GM12878 (cell line): Measurements from ENCODE around the gene MIER3. TPM values are rescaled to one million over a fixed set of nuclear protein-coding genes. Genes with fewer than 3 reads are reported as not detected.

Experiments used
- ATAC-seq: fragments of 200-7000 bp; cut with Tn5 transposase; 3 replicates; pipeline ENCODE4 v1.9.1; 2020; ENCODE audit warnings: mild to moderate bottlenecking, moderate library complexity
- BruUV-seq: library from RNA; stranded (reverse); fragments of 400-500 nt; replicated peaks from 2 replicates; lab custom pipeline; 2021; lab: Mats Ljungman, UMichigan
- CTCF ChIA-PET: fragments of 300-600 bp; sonication (Branson Sonifier 250); formaldehyde crosslinking; extraction: SDS; loops from one replicate; lab custom pipeline; 2021; ENCODE audit warnings: inconsistent platforms; lab: Yijun Ruan, JAX
- POLR2A ChIA-PET: fragments of 350-600 bp; formaldehyde crosslinking; extraction: SDS; loops from one replicate; lab custom pipeline; 2021; ENCODE audit warnings: inconsistent platforms; lab: Charles Lee
- RAD21 ChIA-PET: fragments of 300-600 bp; sonication (Branson Sonifier 250); formaldehyde crosslinking; loops from one replicate; lab custom pipeline; 2023; ENCODE audit warnings: antibody characterized with exemption; ENCODE audit not compliant: unreplicated experiment; lab: Charles Lee
- SMC1A ChIA-PET: fragments of 300-600 bp; sonication (Branson Sonifier 250); formaldehyde crosslinking; loops from one replicate; lab custom pipeline; 2023; ENCODE audit not compliant: unreplicated experiment, uncharacterized antibody; lab: Charles Lee
- DNase-seq: peaks from one replicate; pipeline ENCODE4 v3.0.0-alpha.2; 2011; ENCODE audit warnings: low read depth, low spot score
- FAIRE-seq: peaks from 3 replicates; lab custom pipeline; 2011; peaks lifted over from hg19 to GRCh38; lab: Jason Lieb, UNC
- H2AFZ ChIP-seq: 2 replicates; pipeline ENCODE4 v1.6.0; 2011; ENCODE audit warnings: low read depth, low read length, control low read depth; ENCODE audit not compliant: control insufficient read depth
- H3K27ac ChIP-seq: 2 replicates; pipeline ENCODE4 v1.5.1; 2011; ENCODE audit warnings: control low read depth; ENCODE audit not compliant: control insufficient read depth, insufficient read depth
- H3K27me3 ChIP-seq, 2 experiments: replicated peaks in 1 of 2; 2 replicates each; pipeline versions ENCODE4 v1.6.0 to v1.6.1; 2011; ENCODE audit warnings: low read length in 1 of 2; ENCODE audit not compliant: control insufficient read depth in 2 of 2, insufficient read depth in 2 of 2
- H3K36me3 ChIP-seq, 2 experiments: 2 replicates each; pipeline ENCODE4 v1.5.1; 2011; ENCODE audit warnings: low read length in 1 of 2; ENCODE audit not compliant: control insufficient read depth in 2 of 2, insufficient read depth in 2 of 2
- H3K4me1 ChIP-seq: 2 replicates; pipeline ENCODE4 v1.6.1; 2011; ENCODE audit warnings: mild to moderate bottlenecking, low read length, moderate library complexity, mixed read lengths; ENCODE audit not compliant: control insufficient read depth, insufficient read depth
- H3K4me2 ChIP-seq: 2 replicates; pipeline ENCODE4 v1.6.0; 2011; ENCODE audit warnings: control low read depth; ENCODE audit not compliant: control insufficient read depth, insufficient read depth
- H3K4me3 ChIP-seq: fragments of 200-600 bp; sonication (generic); 2 replicates; pipeline ENCODE4 v1.5.1; 2016
- H3K79me2 ChIP-seq: 2 replicates; pipeline ENCODE4 v1.6.0; 2011; ENCODE audit warnings: low read length; ENCODE audit not compliant: control insufficient read depth, insufficient read depth
- H3K9ac ChIP-seq: 2 replicates; pipeline ENCODE4 v1.8.0; 2011; ENCODE audit warnings: low read length, control low read depth, mixed read lengths; ENCODE audit not compliant: control insufficient read depth, insufficient read depth
- H3K9me3 ChIP-seq: replicated peaks from 3 replicates; pipeline ENCODE4 v1.5.1; 2011; ENCODE audit warnings: mild to moderate bottlenecking, low read length; ENCODE audit not compliant: control insufficient read depth, insufficient read depth
- H4K20me1 ChIP-seq: 2 replicates; pipeline ENCODE4 v1.6.0; 2011; ENCODE audit not compliant: control insufficient read depth, insufficient read depth
- BCL11A ChIP-seq: IDR thresholded peaks from 2 replicates; pipeline ENCODE4 v1.6.1; 2011; ENCODE audit warnings: low read depth, low read length
- LARP7 ChIP-seq: fragments of 450-650 bp; IDR thresholded peaks from 2 replicates; pipeline ENCODE4 v1.6.1; 2017; ENCODE audit warnings: mild to moderate bottlenecking
- NFIC ChIP-seq: IDR thresholded peaks from 2 replicates; pipeline ENCODE4 v1.6.1; 2012; ENCODE audit warnings: low read depth, mild to moderate bottlenecking, inconsistent platforms, low read length, moderate library complexity
- NFYA ChIP-seq: IDR thresholded peaks from 2 replicates; pipeline ENCODE4 v1.6.1; 2011; ENCODE audit warnings: low read depth, mild to moderate bottlenecking, low read length, improper control_type of control experiment, borderline replicate concordance
- WRNIP1 ChIP-seq: IDR thresholded peaks from 2 replicates; pipeline ENCODE4 v1.6.1; 2011; ENCODE audit warnings: low read depth, low read length, improper control_type of control experiment, borderline replicate concordance
- ZNF384 ChIP-seq: IDR thresholded peaks from 2 replicates; pipeline ENCODE4 v1.6.1; 2012; ENCODE audit warnings: low read depth, mild to moderate bottlenecking, low read length, improper control_type of control experiment, borderline replicate concordance
- WGBS: methylation state at CpG from one replicate; pipeline ENCODE4 v1.1.6; 2016; ENCODE audit warnings: low lambda C conversion rate; ENCODE audit not compliant: insufficient replicate concordance, insufficient coverage; ENCODE audit errors: missing lambda C conversion rate; 5-methylcytosine and 5-hydroxymethylcytosine counted together
- in situ Hi-C: fragments of 300-500 bp; cut with MboI; formaldehyde crosslinking; loops from 9 replicates; pipeline ENCODE4 v1.14.3; 2018; ENCODE audit warnings: mixed read lengths
- intact Hi-C: fragments of 100-400 bp; cut with micrococcal nuclease; formaldehyde crosslinking; loops from one replicate; pipeline ENCODE4 v1.14.2; 2022; ENCODE audit not compliant: unreplicated experiment
- polyA plus RNA-seq, 11 experiments: library from polyadenylated mRNA; depleted of rRNA in 4 of 11; unstranded in 6 of 11; stranded (reverse) in 5 of 11; fragments of >200 nt; fragmentation: Nextera tagmentation in 4 of 11; fragmentation: Illumina TruSeq in 1 of 11; extraction: Ambion mirVana in 4 of 11; extraction: Trizol in 1 of 11; gene quantifications; 1 replicate in 1 of 11; 2 replicates in 10 of 11; pipeline versions ENCODE4 v1.2.1 to v1.2.3, GENCODE V29; 2011 to 2016; ENCODE audit warnings: inconsistent platforms in 2 of 11, missing spikeins in 2 of 11, low read depth in 1 of 11
- total RNA-seq, 4 experiments: library from RNA; depleted of rRNA in 3 of 4; stranded (reverse); fragments of >200 nt in 3 of 4; fragmentation: Illumina TruSeq in 1 of 4; extraction: Trizol in 1 of 4; gene quantifications; 2 replicates each; pipeline versions ENCODE4 v1.2.1 to v1.2.3, GENCODE V29; 2013 to 2021
- TF ChIP-seq, protein P1 (sequence below): fragments of 450-650 bp; formaldehyde crosslinking; IDR thresholded peaks from 2 replicates; pipeline ENCODE4 v1.4.0; 2022; ENCODE audit warnings: mild to moderate bottlenecking, moderate library complexity
- TF ChIP-seq, protein P2 (sequence below): IDR thresholded peaks from 2 replicates; pipeline ENCODE4 v1.6.1; 2011; ENCODE audit warnings: borderline replicate concordance, low read depth, mild to moderate bottlenecking, moderate library complexity, mixed read lengths, low read length; ENCODE audit not compliant: insufficient read depth; ENCODE audit errors: extremely low read length
- TF ChIP-seq, protein P3 (sequence below): fragments of 450-650 bp; IDR thresholded peaks from 2 replicates; pipeline ENCODE4 v1.6.1; 2017; ENCODE audit warnings: mild to moderate bottlenecking, moderate library complexity

The MIER3 gene
- total and polyA plus RNA-seq, 10 of the 15 experiments (the other 5 are each of a cell fraction or from before 2014, with no cell fraction given), result 2.9 to 14.6 (median 7.2) TPM

DNA sequence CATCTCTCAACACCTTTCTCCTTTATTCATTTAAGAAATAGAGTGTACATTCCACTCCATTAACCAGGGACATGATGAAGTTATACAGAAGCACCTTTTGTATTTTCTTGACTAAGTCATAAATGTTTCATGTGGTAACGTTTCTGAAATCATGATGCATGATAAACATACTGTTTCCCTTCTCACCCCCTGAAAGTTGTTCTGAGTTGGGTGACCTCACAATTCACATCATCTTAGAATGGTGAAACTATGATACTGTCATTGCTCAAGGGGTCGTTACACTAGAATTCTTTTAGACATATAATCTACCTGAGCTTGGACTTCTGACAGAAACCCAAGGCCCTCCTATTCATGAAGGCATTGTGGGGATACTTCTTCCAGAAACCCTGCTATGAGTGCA is 37.8 kb upstream of the MIER3 start:
- no peaks in the 10 kb centered on the region for H4K20me1 ChIP-seq
- ChIA-PET SMC1A (no interaction called here), CTCF (no interaction called here), RAD21 (no interaction called here), POLR2A (no interaction called here)
- no peak for TF ChIP-seq NFIC
- TF ChIP-seq WRNIP1, result no peak
- no peak for DNase-seq
- no peaks in the 10 kb centered on the region for H3K79me2 ChIP-seq
- no peaks in the 10 kb centered on the region for H3K36me3 ChIP-seq
- BruUV-seq, result no TSS peak
- H3K4me1 ChIP-seq, result 0 out of 2 replicates have a peak, but pooled peaks cover 4% of the 10 kb centered on the region
- no peak for ATAC-seq
- no peak for FAIRE-seq
- no peaks in the 10 kb centered on the region for H3K9me3 ChIP-seq
- in situ Hi-C loops (no loop called here), intact Hi-C loops (no loop called here)
- H3K27me3 ChIP-seq, result no peaks in the 10 kb centered on the region; a peak in 1 of 4 replicates
- whole genome bisulfite sequencing, result 0% methylated on average over 2 of the region's 2 CpGs
- no peak overlapping the region for H3K9ac ChIP-seq
- no peak overlapping the region for H2AFZ ChIP-seq
- H3K4me3 ChIP-seq, result no peak overlapping the region
- no peak overlapping the region for H3K4me2 ChIP-seq
- H3K27ac ChIP-seq, result no peak overlapping the region

DNA sequence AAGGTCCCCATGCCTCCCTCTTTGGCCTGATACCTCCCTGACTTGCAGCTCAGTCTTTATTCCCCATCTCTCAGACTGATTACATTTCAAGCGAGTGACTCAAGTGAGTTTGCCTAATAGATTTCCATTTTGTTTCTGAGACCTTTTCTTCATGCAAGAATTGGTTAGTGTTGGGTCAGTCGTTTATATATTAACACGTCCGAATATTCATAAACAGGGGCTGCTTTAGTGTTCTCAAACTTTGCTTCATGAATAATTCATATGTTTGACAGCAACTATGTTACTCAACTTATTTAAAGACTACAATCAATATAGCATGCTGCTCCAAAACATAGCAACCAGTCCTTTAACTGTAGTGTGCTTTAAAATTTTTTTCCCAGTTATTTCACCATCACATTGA is 36.6 kb upstream of the MIER3 start:
- CTCF ChIA-PET, result no interaction called here
- H4K20me1 ChIP-seq, result no peaks in the 10 kb centered on the region
- H3K4me1 ChIP-seq, result peaks cover 4% of the 10 kb centered on the region; the same call in 1 of the 2 replicates
- FAIRE-seq, result no peak
- in situ Hi-C loops (no loop called here), intact Hi-C loops (no loop called here)
- H3K4me2 ChIP-seq, result no peak overlapping the region
- H3K27me3 ChIP-seq, result no peaks in the 10 kb centered on the region; a peak in 1 of 4 replicates
- H3K79me2 ChIP-seq, result no peaks in the 10 kb centered on the region
- H2AFZ ChIP-seq, result no peak overlapping the region
- H3K36me3 ChIP-seq, result no peaks in the 10 kb centered on the region
- H3K9ac ChIP-seq, result no peak overlapping the region
- RAD21 ChIA-PET, result no interaction called here
- no peak for ATAC-seq
- H3K4me3 ChIP-seq, result no peak overlapping the region
- POLR2A ChIA-PET, result no interaction called here
- no peak for DNase-seq
- H3K27ac ChIP-seq, result no peak overlapping the region
- no peaks in the 10 kb centered on the region for H3K9me3 ChIP-seq
- SMC1A ChIA-PET, result no interaction called here
- WGBS, result 73% methylated on average over 4 of the region's 4 CpGs
- BruUV-seq, result no TSS peak
- TF ChIP-seq BCL11A, result no peak
- TF ChIP-seq, protein P1, sequence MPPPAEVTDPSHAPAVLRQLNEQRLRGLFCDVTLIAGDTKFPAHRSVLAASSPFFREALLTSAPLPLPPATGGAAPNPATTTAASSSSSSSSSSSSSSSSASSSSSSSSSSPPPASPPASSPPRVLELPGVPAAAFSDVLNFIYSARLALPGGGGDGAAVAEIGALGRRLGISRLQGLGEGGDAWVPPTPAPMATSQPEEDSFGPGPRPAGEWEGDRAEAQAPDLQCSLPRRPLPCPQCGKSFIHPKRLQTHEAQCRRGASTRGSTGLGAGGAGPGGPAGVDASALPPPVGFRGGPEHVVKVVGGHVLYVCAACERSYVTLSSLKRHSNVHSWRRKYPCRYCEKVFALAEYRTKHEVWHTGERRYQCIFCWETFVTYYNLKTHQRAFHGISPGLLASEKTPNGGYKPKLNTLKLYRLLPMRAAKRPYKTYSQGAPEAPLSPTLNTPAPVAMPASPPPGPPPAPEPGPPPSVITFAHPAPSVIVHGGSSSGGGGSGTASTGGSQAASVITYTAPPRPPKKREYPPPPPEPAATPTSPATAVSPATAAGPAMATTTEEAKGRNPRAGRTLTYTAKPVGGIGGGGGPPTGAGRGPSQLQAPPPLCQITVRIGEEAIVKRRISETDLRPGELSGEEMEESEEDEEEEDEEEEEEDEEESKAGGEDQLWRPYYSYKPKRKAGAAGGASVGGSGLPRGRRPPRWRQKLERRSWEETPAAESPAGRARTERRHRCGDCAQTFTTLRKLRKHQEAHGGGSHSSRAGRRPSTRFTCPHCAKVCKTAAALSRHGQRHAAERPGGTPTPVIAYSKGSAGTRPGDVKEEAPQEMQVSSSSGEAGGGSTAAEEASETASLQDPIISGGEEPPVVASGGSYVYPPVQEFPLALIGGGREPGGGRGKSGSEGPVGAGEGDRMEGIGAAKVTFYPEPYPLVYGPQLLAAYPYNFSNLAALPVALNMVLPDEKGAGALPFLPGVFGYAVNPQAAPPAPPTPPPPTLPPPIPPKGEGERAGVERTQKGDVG, result no peak
- TF ChIP-seq, protein P2, sequence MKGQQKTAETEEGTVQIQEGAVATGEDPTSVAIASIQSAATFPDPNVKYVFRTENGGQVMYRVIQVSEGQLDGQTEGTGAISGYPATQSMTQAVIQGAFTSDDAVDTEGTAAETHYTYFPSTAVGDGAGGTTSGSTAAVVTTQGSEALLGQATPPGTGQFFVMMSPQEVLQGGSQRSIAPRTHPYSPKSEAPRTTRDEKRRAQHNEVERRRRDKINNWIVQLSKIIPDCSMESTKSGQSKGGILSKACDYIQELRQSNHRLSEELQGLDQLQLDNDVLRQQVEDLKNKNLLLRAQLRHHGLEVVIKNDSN, result no peak
- no peak for TF ChIP-seq ZNF384
- TF ChIP-seq, protein P3, sequence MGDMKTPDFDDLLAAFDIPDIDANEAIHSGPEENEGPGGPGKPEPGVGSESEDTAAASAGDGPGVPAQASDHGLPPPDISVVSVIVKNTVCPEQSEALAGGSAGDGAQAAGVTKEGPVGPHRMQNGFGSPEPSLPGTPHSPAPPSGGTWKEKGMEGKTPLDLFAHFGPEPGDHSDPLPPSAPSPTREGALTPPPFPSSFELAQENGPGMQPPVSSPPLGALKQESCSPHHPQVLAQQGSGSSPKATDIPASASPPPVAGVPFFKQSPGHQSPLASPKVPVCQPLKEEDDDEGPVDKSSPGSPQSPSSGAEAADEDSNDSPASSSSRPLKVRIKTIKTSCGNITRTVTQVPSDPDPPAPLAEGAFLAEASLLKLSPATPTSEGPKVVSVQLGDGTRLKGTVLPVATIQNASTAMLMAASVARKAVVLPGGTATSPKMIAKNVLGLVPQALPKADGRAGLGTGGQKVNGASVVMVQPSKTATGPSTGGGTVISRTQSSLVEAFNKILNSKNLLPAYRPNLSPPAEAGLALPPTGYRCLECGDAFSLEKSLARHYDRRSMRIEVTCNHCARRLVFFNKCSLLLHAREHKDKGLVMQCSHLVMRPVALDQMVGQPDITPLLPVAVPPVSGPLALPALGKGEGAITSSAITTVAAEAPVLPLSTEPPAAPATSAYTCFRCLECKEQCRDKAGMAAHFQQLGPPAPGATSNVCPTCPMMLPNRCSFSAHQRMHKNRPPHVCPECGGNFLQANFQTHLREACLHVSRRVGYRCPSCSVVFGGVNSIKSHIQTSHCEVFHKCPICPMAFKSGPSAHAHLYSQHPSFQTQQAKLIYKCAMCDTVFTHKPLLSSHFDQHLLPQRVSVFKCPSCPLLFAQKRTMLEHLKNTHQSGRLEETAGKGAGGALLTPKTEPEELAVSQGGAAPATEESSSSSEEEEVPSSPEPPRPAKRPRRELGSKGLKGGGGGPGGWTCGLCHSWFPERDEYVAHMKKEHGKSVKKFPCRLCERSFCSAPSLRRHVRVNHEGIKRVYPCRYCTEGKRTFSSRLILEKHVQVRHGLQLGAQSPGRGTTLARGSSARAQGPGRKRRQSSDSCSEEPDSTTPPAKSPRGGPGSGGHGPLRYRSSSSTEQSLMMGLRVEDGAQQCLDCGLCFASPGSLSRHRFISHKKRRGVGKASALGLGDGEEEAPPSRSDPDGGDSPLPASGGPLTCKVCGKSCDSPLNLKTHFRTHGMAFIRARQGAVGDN, result no peak
- no peak for TF ChIP-seq NFYA
- TF ChIP-seq LARP7, result no peak
